Progenitor cell of endocrine pancreas (in vitro differentiated cells): ENCODE data around the gene AFAP1L1. TPM values are rescaled to one million over a fixed set of nuclear protein-coding genes. Genes with fewer than 3 reads are reported as not detected.

Source experiments
- DNase-seq: peaks from one replicate; pipeline ENCODE4 v3.0.0; 2021; ENCODE audit warnings: low spot score; ENCODE audit not compliant: unreplicated experiment
- H3K27ac Mint-ChIP-seq: 2 replicates; pipeline ENCODE4 v1.8.0; 2021; ENCODE audit warnings: mild to moderate bottlenecking, moderate library complexity, mixed read lengths
- H3K27me3 Mint-ChIP-seq: 2 replicates; pipeline ENCODE4 v1.8.0; 2021; ENCODE audit warnings: mixed read lengths
- H3K36me3 Mint-ChIP-seq: 2 replicates; pipeline ENCODE4 v1.8.0; 2022; ENCODE audit warnings: mixed read lengths; ENCODE audit not compliant: insufficient read depth
- H3K4me1 Mint-ChIP-seq: 2 replicates; pipeline ENCODE4 v1.8.0; 2021; ENCODE audit warnings: low read depth, mixed read lengths
- H3K4me3 Mint-ChIP-seq: 2 replicates; pipeline ENCODE4 v1.8.0; 2021; ENCODE audit warnings: low read depth, mild to moderate bottlenecking, moderate library complexity, mixed read lengths
- H3K9me3 Mint-ChIP-seq: 2 replicates; pipeline ENCODE4 v1.8.0; 2021; ENCODE audit warnings: low read depth, mixed read lengths
- total RNA-seq: library from RNA; stranded (reverse); gene quantifications from 2 replicates; pipeline ENCODE4 v1.2.1, GENCODE V29; 2021
- TF ChIP-seq, protein P1 (sequence below): fragments of 200-600 bp; sonication (generic); IDR thresholded peaks from one replicate; pipeline ENCODE4 v1.5.0; 2021; ENCODE audit warnings: antibody characterized with exemption, mild to moderate bottlenecking; ENCODE audit not compliant: unreplicated experiment

The AFAP1L1 gene
- total RNA-seq, 1 donor from 2014 or later: 0.69 TPM

DNA sequence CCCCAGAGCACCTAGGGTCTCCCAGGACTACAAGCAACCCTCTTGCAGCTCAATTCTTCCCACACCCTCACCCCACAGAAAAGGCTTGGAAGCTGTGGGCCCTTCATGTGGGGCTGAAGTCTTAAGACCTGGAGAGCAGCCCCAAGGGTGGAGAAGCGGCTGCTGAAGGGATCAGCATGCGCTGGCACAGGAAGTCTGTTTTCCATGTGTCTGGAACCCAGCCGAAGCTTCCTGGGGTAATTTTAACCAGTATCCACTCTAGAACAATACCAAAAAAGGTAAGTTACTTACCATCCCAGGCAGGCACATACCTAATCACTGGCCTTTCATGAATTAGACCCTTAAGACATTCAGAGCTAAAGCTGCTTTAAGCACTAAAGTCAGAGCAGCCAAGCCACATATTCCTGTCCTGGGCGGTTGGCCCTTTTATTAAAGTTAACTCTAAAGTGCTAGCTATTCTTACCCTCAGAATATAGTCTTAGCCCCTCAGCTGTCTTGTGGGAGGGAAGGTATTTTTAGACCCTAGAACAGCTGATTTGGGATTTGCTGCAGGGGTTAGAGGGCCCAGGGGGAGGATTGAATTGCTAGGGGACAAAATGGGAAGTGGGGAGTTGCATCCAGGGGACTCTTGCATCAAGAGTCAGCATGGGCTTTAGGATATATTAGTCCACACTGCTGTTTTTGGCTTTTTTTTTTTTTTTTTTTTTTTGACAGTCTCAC, 100.6 kb downstream of the AFAP1L1 start:
- Mint-ChIP-seq H3K9me3 (no peaks in the 10 kb centered on the region), H3K4me1 (peaks cover 2% of the 10 kb centered on the region)
- TF ChIP-seq, protein P1, sequence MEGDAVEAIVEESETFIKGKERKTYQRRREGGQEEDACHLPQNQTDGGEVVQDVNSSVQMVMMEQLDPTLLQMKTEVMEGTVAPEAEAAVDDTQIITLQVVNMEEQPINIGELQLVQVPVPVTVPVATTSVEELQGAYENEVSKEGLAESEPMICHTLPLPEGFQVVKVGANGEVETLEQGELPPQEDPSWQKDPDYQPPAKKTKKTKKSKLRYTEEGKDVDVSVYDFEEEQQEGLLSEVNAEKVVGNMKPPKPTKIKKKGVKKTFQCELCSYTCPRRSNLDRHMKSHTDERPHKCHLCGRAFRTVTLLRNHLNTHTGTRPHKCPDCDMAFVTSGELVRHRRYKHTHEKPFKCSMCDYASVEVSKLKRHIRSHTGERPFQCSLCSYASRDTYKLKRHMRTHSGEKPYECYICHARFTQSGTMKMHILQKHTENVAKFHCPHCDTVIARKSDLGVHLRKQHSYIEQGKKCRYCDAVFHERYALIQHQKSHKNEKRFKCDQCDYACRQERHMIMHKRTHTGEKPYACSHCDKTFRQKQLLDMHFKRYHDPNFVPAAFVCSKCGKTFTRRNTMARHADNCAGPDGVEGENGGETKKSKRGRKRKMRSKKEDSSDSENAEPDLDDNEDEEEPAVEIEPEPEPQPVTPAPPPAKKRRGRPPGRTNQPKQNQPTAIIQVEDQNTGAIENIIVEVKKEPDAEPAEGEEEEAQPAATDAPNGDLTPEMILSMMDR: no peak

DNA sequence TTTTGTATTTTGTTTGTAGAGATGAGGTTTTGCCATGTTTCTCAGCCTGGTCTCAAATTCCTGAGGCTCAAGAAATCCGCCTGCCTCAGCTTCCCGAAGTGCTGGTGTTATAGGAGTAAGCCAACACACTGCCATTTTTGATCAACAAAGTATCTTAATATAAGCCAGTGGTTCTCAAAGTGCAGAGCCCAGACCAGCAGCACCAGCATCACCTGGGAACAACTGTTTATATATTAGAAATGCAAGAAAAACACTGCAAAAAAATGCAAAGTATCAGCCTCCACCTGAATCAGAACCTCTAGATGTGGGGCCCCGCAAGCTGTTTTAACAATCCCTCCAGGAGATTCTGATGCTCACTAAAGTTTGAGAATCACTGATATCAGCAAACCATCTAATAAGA, 101.3 kb downstream of the AFAP1L1 start:
- no peaks in the 10 kb centered on the region for H3K9me3 Mint-ChIP-seq
- TF ChIP-seq, protein P1: no peak
- H3K4me1 Mint-ChIP-seq: no peaks in the 10 kb centered on the region
- H3K27me3 Mint-ChIP-seq: no peaks in the 10 kb centered on the region
- H3K27ac Mint-ChIP-seq: no peak overlapping the region
- DNase-seq: no peak
- H3K4me3 Mint-ChIP-seq: no peak overlapping the region
- no peaks in the 10 kb centered on the region for H3K36me3 Mint-ChIP-seq

More for the DNA sequence above, 100.6 kb downstream of the AFAP1L1 start:
- H3K36me3 Mint-ChIP-seq: no peaks in the 10 kb centered on the region
- no peak overlapping the region for H3K4me3 Mint-ChIP-seq
- H3K27ac Mint-ChIP-seq: no peak overlapping the region
- no peak for DNase-seq
- no peaks in the 10 kb centered on the region for H3K27me3 Mint-ChIP-seq

DNA sequence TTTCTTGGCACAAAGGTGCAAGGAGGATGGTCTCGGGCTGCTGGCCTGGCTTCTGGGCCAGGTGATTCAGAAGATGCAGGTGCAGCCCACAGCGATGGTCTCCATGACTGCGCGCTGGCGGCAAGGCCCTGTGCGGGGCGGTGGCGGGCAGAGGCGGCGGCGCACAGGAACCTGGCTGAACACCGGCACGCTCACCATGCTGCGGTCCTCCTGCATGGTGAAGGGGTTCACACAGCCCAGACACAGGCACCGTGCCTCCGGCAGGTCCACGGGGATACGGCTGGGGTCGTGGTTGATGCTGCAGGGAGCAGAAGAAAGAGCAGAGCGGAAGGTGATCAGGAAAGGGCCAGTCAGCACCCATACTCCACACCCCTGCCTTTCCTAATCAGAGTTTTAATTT, 102.6 kb downstream of the AFAP1L1 start:
- DNase-seq: no peak
- Mint-ChIP-seq H3K4me3 (no peak overlapping the region), H3K9me3 (no peaks in the 10 kb centered on the region), H3K4me1 (no peaks in the 10 kb centered on the region), H3K27ac (no peak overlapping the region), H3K27me3 (no peaks in the 10 kb centered on the region), H3K36me3 (no peaks in the 10 kb centered on the region)
- TF ChIP-seq, protein P1: no peak

DNA sequence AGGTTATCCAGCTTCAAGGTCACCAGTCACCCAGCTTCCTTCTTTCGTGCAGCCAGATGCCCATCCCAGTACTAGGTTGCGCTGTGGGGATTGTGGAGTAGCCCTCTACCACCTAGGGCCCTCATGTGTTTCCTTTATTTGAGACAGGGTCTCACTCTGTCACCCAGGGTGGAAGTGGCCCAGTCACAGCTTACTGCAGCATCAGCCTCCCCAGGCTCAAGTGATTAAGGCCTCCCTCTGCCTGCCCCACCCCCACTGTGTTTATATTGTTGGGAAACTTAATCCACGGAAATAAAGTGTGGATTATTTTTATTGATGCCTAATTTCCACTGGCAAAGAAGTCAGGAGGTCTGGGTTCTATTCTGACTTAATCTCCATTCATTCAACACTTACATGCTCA, 103.1 kb downstream of the AFAP1L1 start:
- Mint-ChIP-seq H3K4me3 (no peak overlapping the region), H3K27ac (no peak overlapping the region)

DNA sequence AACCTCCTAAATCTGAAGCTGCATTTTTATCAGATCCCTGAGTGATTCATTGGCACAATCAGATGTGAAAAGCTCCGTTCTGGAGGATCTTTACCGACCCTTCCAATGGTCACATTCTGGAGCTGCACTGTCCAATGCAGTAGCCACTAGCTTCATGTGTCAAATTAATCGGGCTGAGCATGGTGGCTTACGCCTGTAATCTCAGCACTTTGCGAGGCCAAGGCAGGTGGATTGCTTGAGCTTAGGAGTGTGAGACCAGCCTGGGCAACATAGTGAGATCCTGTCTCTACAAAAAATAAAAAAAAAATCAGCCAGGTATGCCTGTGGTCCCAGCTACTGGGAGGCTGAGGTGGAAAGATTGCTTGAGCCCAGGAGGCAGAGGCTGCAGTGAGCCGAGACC, 103.8 kb downstream of the AFAP1L1 start:
- Mint-ChIP-seq H3K36me3 (no peaks in the 10 kb centered on the region), H3K27ac (no peak overlapping the region), H3K9me3 (no peaks in the 10 kb centered on the region), H3K27me3 (no peaks in the 10 kb centered on the region), H3K4me1 (no peaks in the 10 kb centered on the region), H3K4me3 (no peak overlapping the region)
- TF ChIP-seq, protein P1: no peak
- no peak for DNase-seq

More for the DNA sequence above, 103.1 kb downstream of the AFAP1L1 start:
- Mint-ChIP-seq H3K4me1 (no peaks in the 10 kb centered on the region), H3K9me3 (no peaks in the 10 kb centered on the region), H3K27me3 (no peaks in the 10 kb centered on the region), H3K36me3 (no peaks in the 10 kb centered on the region)
- TF ChIP-seq, protein P1: no peak
- DNase-seq: no peak
